GM12892 (cell line): ENCODE measurements around the gene LRP3.

Experiments used
- POLR2A ChIP-seq: IDR thresholded peaks from 2 replicates; pipeline ENCODE4 v1.6.1; 2011; ENCODE audit warnings: low read depth, low read length, control low read depth
- POLR2AphosphoS5 ChIP-seq: IDR thresholded peaks from 2 replicates; pipeline ENCODE4 v1.6.1; 2011; ENCODE audit warnings: low read depth, low read length, control low read depth
- TAF1 ChIP-seq: IDR thresholded peaks from 2 replicates; pipeline ENCODE4 v1.6.1; 2011; ENCODE audit warnings: low read depth, mild to moderate bottlenecking, control low read depth, low read length, borderline replicate concordance

- no peak for TF ChIP-seq POLR2A
- no peak for TF ChIP-seq POLR2AphosphoS5
- no peak for TF ChIP-seq TAF1
These were observed 25.6 kb upstream of the LRP3 start for GRCh38 chr19:33168528-33168927.
